ENCODE data around the gene CDK17. TPM values are rescaled to one million over a fixed set of nuclear protein-coding genes. Genes with fewer than 3 reads are reported as not detected.
A peak's percentile ranks its signal among the peaks of the same experiment; 100 is the strongest.
"Not testable (repeated sequence)": the region's sequence is repeated elsewhere in the genome, so short reads cannot be mapped to it uniquely, and the experiment has no call there.

The CDK17 gene
- total RNA-seq, 1 donor from 2014 or later: 107 TPM

- DNase-seq: no peak
Measured at GRCh38 chr12:96387981-96388380, 12.3 kb downstream of the CDK17 start.

GRCh38 chr12:96386794-96387193 lies 13.4 kb downstream of the CDK17 start:
- DNase-seq: no peak

- no peak for DNase-seq
Measured at GRCh38 chr12:96383991-96384390, 16.2 kb downstream of the CDK17 start.

GRCh38 chr12:96383371-96383770 lies 16.9 kb downstream of the CDK17 start:
- DNase-seq: no peak

- not testable (repeated sequence) for DNase-seq
Measured at GRCh38 chr12:96379743-96380142, 20.5 kb downstream of the CDK17 start.

GRCh38 chr12:96378319-96378718 lies 21.9 kb downstream of the CDK17 start:
- DNase-seq: no peak

- no peak for DNase-seq
Measured at GRCh38 chr12:96376865-96377264, 23.4 kb downstream of the CDK17 start.

GRCh38 chr12:96375841-96376604 lies 24.2 kb downstream of the CDK17 start:
- no peak for DNase-seq

GRCh38 chr12:96375170-96375569 lies 25.1 kb downstream of the CDK17 start:
- DNase-seq: no peak

- DNase-seq: no peak
Measured at GRCh38 chr12:96371790-96372699, 28.2 kb downstream of the CDK17 start.

- no peak for DNase-seq
Measured at GRCh38 chr12:96371138-96371789, 29.0 kb downstream of the CDK17 start.

- DNase-seq: no peak
Measured at GRCh38 chr12:96368687-96369086, 31.6 kb downstream of the CDK17 start.

- DNase-seq: peak; percentile 15
Measured at GRCh38 chr12:96368233-96368632, 32.0 kb downstream of the CDK17 start.

GRCh38 chr12:96366381-96366654 lies 33.9 kb downstream of the CDK17 start:
- no peak for DNase-seq

- no peak for DNase-seq
Measured at GRCh38 chr12:96365604-96366380, 34.4 kb downstream of the CDK17 start.

GRCh38 chr12:96364092-96364700 lies 36.0 kb downstream of the CDK17 start:
- no peak for DNase-seq

- no peak for DNase-seq
Measured at GRCh38 chr12:96361074-96361473, 39.2 kb downstream of the CDK17 start.

GRCh38 chr12:96360550-96360949 lies 39.7 kb downstream of the CDK17 start:
- no peak for DNase-seq

GRCh38 chr12:96359328-96359727 lies 40.9 kb downstream of the CDK17 start:
- no peak for DNase-seq

- no peak for DNase-seq
Measured at GRCh38 chr12:96356831-96357230, 43.4 kb downstream of the CDK17 start.

GRCh38 chr12:96354844-96355534 lies 45.2 kb downstream of the CDK17 start:
- no peak for DNase-seq
